PC-3 (cell line): ENCODE results near the gene AGPAT4.

Source experiments
- CTCF ChIP-seq: fragments of 300-600 bp; sonication (generic); conservative IDR thresholded peaks from 2 replicates; pipeline ENCODE4 v1.5.1; 2017; ENCODE audit warnings: antibody characterized with exemption, low read depth, mild to moderate bottlenecking, low read length
- EZH2 ChIP-seq: fragments of 300-600 bp; sonication (generic); IDR thresholded peaks from one replicate; pipeline ENCODE4 v1.6.1; 2017; ENCODE audit warnings: antibody characterized with exemption, mild to moderate bottlenecking, low read length; ENCODE audit not compliant: unreplicated experiment
- EZH2phosphoT487 ChIP-seq: fragments of 300-600 bp; sonication (generic); IDR thresholded peaks from 2 replicates; pipeline ENCODE4 v1.6.1; 2018; ENCODE audit warnings: mild to moderate bottlenecking, antibody characterized with exemption, low read length, borderline replicate concordance

DNA sequence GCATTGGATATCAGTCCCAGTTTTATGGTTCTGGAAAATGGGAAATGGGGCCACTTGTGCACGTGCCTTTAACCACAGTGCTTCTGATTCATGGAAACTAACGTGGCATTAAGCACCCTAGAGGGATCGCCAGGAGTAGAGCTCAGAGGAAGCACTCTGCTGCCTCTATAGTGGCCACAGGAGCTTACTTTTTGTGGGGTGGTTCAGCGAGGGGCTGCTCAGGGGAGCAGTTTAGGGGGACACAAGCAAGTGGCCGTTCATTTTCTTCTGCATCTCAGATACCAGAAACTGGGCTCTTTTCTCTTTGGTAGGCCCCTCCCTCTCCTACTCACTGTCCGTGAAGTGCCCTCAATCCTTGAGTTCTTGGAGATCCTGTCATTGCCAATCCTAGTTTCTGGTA is 28.5 kb downstream of the AGPAT4 start:
- no peak for TF ChIP-seq CTCF
- TF ChIP-seq EZH2phosphoT487: no peak
- TF ChIP-seq EZH2: no peak
